GM21529 (cell line): Measurements from ENCODE around the gene EIPR1.
"Not testable (repeated sequence)": the region's sequence is repeated elsewhere in the genome, so short reads cannot be mapped to it uniquely, and the experiment has no call there.

Source experiments
- ATAC-seq: cut with Tn5 transposase; IDR thresholded peaks from one replicate; pipeline ENCODE4 v1.9.1; 2021; ENCODE audit not compliant: unreplicated experiment

EIPR1 gene

DNA sequence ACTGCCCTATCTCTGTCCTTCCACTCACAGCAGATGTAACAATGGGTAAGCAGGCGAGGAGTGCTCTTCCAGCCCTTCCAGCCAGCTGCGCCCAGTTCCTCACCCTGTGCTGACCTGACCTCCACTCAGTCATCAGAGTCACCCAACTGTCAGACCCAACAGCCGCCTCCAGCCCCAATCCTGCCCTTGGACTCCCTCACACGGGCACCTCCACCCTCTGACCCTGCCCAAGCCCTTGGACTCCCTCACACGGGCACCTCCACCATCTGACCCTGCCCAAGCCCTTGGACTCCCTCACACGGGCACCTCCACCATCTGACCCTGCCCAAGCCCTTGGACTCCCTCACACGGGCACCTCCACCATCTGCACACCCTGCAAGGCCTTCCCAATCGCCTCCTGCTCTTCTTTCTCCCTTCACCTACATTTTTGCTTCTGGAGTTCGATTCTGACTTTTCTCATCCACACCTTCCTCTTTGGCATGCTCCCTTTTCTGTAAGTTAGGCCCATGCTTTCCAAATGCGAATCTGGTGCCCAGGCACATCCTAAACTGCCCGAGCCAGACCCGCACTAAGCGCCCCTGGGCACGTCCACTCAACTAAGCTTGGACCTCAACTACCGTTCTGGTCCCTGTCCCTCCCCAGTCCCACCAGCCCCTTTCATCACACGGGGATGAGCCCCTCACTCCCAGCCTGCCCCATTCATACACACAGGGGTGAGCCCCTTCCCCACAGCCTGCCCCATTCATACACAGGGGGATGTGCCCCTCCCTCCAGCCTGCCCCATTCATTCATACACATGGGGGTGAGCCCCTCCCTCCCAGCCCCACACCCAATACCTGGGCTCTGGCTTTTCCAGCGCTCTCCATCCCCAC is 15.9 kb downstream of the EIPR1 start:
- ATAC-seq, result no peak

DNA sequence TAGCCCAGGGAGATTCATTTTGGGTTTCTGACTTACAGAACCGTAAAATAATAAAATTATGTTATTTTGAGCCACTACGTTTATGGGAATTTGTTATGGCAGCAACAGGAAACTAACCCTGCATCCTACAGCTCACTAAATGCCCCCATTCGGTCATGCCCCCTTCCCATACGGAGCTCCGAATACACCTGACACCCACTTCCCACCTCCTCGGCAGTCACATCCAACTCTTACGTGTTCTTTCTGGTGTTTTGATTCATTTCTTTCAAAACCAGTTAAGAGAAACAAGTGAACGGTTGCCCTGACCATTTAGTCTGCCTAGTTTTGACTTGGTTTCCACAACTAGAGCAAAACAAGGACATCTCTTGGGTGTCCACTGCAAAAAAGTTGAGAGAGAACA is 19.7 kb downstream of the EIPR1 start:
- ATAC-seq, result no peak

GRCh38 chr2:3357446-3357845 is 20.2 kb downstream of the EIPR1 start:
- not testable (repeated sequence) for ATAC-seq

DNA sequence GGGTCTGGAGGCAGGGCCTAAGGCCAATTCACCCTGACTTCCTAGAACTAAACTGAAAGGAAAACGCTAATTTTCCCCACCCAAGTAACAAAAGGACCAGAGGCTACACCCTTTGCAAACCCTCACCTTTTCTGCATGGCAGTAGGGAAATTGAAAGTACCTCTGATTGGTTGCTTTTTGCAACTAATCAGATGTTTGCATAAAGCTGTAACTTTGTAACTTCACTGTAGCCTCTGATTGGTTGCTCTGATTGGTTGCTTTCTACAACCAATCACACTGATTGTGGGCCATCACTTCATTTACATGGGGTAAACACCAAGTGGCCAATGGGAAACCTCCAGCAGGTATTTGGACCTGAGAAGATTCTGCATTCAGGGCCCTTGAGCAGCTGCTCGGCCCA is 20.8 kb downstream of the EIPR1 start:
- ATAC-seq, result no peak

DNA sequence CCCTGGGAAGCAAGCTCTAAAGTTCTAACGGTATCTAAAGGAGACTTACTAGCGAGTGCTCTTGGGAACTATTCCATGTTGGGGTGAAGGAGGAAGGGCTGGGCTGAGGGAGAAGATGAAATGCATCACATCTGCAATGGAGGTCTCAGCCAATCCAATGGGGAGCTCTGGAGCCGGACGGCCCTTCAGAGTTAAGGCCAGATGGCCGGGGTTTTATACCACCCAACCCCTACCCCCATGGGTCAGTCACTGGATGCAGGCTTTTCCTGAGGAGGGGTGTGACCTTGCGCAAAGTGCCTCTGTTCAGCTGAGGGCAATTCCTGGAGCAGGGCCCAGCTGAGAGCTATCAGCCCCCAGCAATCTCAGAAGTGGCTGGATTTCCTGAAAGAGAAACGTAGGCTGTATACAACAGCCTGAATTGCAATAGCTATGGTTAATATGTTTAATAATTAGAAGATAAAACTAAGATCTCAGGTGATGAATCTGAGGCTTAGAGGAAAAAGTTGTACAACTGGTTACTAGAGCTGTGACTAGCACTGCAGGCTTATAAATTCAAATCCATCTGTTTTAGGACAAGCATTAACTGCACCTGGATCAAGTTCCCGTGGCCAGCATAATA is 21.6 kb downstream of the EIPR1 start:
- ATAC-seq, result no peak

- ATAC-seq, result no peak
Measured at GRCh38 chr2:3354986-3355385, 22.6 kb downstream of the EIPR1 start.

GRCh38 chr2:3349211-3349693 is 28.4 kb downstream of the EIPR1 start:
- no peak for ATAC-seq

- ATAC-seq, result no peak
Measured at GRCh38 chr2:3348767-3349166, 28.9 kb downstream of the EIPR1 start.

- no peak for ATAC-seq
Measured at GRCh38 chr2:3345621-3346020, 32.0 kb downstream of the EIPR1 start.

DNA sequence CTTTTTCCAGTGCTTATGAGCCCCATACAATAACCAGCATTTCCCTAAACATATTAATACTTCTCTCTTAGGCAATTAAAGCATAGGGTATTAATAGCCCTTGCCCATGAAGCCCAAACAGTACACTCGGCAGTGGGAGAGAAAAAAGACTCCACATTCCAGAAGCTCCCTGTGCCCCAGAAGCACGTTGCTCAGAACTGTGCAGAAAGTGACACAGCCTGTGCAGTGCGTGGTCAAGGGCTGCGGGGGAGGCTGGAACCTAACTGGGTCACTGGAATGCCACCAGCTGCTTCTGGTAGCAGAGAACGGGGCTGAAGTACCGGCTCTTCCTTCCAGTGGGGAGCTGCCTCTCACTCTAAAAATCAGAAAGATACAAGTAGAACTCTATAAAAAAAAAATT is 32.7 kb downstream of the EIPR1 start:
- ATAC-seq, result no peak

DNA sequence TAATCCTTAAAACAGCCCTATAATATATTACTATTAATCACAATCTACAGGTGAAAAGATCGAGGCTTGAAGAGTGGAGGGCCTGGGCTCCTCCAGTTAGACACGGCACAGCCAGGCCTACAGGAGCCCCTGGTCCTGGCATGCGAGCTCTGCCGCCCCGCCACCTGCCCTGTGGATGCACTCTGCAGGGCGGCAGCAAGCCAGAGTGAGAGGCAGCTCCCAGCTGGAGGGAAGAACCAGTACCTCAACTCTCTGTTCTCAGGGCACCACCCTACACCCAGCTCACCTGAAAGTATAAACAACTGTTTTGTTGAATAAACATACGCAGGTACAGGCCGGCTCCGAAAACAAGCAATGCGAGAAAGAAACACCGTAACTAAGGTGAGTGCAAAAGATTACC is 34.6 kb downstream of the EIPR1 start:
- ATAC-seq, result no peak

- no peak for ATAC-seq
Measured at GRCh38 chr2:3342324-3342723, 35.3 kb downstream of the EIPR1 start.

DNA sequence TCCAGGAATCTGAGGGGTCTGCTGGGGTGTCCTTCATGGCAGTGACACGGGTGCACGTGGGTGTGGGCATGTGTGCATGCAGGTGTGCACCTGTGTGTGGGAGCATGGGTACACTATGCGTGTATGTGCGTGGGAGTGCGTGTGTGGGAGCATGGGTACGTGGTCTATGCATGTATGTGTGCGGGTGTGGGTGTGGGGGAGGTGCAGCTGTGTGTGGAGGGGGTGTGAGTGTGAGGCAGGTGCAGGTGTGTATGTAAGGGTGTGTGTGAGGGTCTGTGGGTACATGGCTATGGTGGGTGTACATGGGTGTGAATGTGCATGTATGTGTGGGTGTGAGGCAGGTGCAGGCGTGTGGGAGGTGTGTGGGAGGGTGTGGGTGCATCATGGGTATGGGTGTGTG is 36.3 kb downstream of the EIPR1 start:
- no peak for ATAC-seq

- ATAC-seq, result no peak
Measured at GRCh38 chr2:3340144-3340543, 37.5 kb downstream of the EIPR1 start.

DNA sequence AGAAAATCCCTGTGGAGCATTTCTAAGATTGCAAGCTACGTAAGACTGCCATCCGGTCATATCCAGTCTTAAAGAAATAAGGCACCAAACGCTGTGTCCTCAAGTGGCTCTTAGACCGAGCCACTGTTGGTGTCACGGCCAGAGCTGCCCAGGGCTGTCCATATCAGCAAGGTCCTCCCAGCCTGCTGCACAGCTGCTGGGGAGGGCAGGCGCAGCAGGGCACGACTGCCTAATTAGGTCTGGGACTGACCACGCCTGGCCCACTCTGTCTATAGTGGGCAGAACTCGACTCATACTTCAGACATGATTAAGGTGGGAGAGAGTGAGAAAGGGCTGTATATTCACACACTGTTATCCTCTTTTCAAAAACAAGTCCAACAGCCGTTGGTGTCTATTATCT is 39.3 kb downstream of the EIPR1 start:
- no peak for ATAC-seq

DNA sequence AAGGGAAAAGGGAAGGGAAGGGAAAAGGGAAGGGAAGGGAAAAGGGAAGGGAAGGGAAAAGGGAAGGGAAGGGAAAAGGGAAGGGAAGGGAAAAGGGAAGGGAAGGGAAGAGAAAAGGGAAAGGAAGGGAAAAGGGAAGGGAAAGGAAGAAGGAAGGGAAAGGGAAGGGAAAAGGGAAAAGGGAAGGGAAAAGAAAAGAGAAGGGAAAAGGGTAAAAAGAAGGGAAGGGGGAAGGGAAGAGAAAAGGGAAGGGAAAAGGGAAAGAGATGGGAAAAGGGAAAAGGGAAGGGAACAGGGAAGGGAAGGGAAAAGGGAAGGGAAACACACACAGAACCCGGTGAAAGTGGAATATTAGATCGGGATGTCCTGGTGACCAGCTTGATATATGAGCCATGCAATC is 40.8 kb downstream of the EIPR1 start:
- ATAC-seq, result no peak

DNA sequence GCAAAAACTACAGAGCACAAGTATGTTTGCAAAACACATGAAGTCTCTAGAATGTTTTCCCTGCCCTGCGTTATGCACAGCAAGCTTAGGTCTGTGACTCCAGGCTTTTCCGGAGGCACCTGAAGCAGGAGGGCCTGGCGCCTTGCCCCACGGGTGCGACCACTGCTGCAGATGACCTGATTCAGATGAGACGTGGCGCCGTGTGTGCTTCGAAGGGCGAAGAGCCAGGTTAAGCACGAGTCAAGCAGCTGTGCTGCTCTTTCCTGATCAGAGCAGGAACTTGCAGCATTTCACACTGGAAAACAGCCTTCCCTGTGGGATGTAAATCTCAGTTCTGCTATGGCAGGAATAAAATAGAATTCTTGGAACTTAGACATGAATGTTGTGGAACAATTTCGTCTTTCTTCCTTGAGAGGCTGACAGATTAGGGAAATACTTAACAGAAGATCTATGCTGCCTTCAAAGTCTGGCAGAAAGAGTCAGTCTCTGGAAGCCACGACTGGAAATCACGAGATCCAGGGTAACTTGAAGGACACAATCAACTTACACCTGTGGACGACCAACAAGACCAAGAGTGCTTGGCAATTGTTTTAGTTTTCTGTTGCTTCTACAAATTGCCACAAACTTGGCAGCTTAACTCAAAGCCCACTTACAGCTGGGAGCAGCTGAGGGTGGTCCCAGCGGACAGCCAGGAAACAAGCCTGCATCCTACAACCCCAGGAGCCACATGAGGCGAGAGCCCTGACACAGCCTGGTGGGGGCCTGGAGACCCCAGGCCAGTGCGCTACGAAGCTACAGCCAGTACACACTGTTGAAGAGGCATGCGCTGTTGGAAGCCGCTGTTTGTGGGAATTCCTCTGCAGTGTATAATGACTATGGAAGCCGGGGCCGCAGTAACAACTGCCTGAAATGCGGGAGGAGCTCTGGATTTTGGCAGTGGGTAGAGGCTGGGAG is 42.9 kb downstream of the EIPR1 start:
- ATAC-seq, result no peak

GRCh38 chr2:3332133-3332532 is 45.5 kb downstream of the EIPR1 start:
- ATAC-seq, result no peak

- no peak for ATAC-seq
Measured at GRCh38 chr2:3329491-3329890, 48.1 kb downstream of the EIPR1 start.

- no peak for ATAC-seq
Measured at GRCh38 chr2:3326871-3327270, 50.7 kb downstream of the EIPR1 start.

- ATAC-seq, result no peak
Measured at GRCh38 chr2:3326182-3326537, 51.5 kb downstream of the EIPR1 start.
